Activated CD4-positive, alpha-beta T cell treated with anti-CD3 and anti-CD28 coated beads for 36 hours (primary cell): Measurements from ENCODE around the gene ZNF385B. TPM values are rescaled to one million over a fixed set of nuclear protein-coding genes. Genes with fewer than 3 reads are reported as not detected.
"Not testable (repeated sequence)": the region's sequence is repeated elsewhere in the genome, so short reads cannot be mapped to it uniquely, and the experiment has no call there.

Source experiments
- ATAC-seq: fragments of 200-7000 bp; cut with Tn5 transposase; one replicate; pipeline ENCODE4 v1.10.0; 2021; ENCODE audit warnings: mild to moderate bottlenecking, moderate library complexity
- CTCF ChIA-PET: fragments of 350-600 bp; sonication (Branson Sonifier 250); formaldehyde crosslinking; loops from one replicate; lab custom pipeline; 2021; ENCODE audit warnings: antibody characterized with exemption; lab: Charles Lee
- POLR2A ChIA-PET: fragments of 350-600 bp; sonication (Branson Sonifier 250); formaldehyde crosslinking; loops from one replicate; lab custom pipeline; 2021; ENCODE audit warnings: antibody characterized with exemption, inconsistent platforms; lab: Charles Lee
- DNase-seq: peaks from one replicate; pipeline ENCODE4 v3.0.0-alpha.2; 2020
- H3K27ac Mint-ChIP-seq: one replicate; pipeline ENCODE4 v1.8.0; 2021; ENCODE audit warnings: mixed read lengths
- H3K27me3 Mint-ChIP-seq: one replicate; pipeline ENCODE4 v1.8.0; 2021; ENCODE audit warnings: mixed read lengths
- H3K36me3 Mint-ChIP-seq: one replicate; pipeline ENCODE4 v1.8.0; 2021; ENCODE audit warnings: low read depth, mixed read lengths
- H3K4me1 Mint-ChIP-seq: one replicate; pipeline ENCODE4 v1.8.0; 2021; ENCODE audit warnings: mixed read lengths
- H3K4me3 Mint-ChIP-seq: one replicate; pipeline ENCODE4 v1.8.0; 2021; ENCODE audit warnings: mild to moderate bottlenecking, moderate library complexity, mixed read lengths
- H3K9me3 Mint-ChIP-seq: one replicate; pipeline ENCODE4 v1.8.0; 2021; ENCODE audit warnings: low read depth, mixed read lengths
- intact Hi-C, 2 experiments: fragments of 100-400 bp; cut with DNase I in 1 of 2; cut with micrococcal nuclease in 1 of 2; formaldehyde crosslinking; loops; one replicate each; pipeline versions ENCODE4 v1.14.2 to v1.15.1; 2022 to 2024; cut with DNase I, micrococcal nuclease
- total RNA-seq, 2 experiments: library from RNA; stranded (reverse); gene quantifications; one replicate each; pipeline ENCODE4 v1.2.3, GENCODE V29; 2021

Gene ZNF385B
- not detected for total RNA-seq

DNA sequence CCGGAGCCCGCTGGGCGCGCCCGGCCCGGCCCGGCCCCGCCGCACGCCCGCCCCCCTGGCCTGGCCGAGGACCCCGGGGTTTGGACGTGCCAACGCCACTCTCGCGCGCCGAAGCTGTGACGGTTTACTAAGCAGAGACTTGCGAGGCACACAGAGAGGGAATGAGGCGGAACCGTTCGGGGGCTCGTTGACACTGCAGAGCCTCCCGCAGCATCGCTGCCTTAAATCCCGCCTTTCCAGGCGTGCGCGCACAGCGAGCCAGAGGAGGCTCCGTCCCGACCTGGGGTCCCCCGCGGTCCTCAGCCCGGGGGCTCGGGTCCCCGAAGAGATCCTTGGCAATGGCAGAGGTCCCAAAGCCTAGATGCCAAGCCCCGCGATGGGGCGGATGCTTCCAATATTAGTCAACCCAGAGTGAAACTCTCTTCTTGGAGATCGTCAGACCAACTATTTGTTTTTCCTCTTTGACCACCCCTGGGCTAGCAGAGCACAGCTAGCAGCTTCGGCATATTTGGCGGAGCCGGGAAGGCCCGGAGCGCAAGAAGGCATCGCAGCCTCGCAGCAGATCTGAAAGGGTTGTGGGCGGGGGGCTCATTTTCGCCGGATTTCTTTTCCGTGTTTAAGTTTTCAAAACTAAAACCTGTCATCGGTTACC is at the start of gene ZNF385B:
ZNF385B (minus strand) TSS at position 197 of the 652 bp plus-strand sequence.
- no peak for ATAC-seq
- H3K27ac Mint-ChIP-seq, result no peak within 1 kb of the TSS
- peaks cover 10% of the 10 kb centered on the region for H3K4me1 Mint-ChIP-seq
- peaks cover 51% of the 10 kb centered on the region for H3K27me3 Mint-ChIP-seq
- intact Hi-C loops, result no loop called here
- H3K4me3 Mint-ChIP-seq, result no peak within 1 kb of the TSS
- H3K36me3 Mint-ChIP-seq, result no peaks in the 10 kb centered on the region
- ChIA-PET CTCF (no interaction called here), POLR2A (no interaction called here)
- no peaks in the 10 kb centered on the region for H3K9me3 Mint-ChIP-seq
- DNase-seq, result peak; percentile 12

DNA sequence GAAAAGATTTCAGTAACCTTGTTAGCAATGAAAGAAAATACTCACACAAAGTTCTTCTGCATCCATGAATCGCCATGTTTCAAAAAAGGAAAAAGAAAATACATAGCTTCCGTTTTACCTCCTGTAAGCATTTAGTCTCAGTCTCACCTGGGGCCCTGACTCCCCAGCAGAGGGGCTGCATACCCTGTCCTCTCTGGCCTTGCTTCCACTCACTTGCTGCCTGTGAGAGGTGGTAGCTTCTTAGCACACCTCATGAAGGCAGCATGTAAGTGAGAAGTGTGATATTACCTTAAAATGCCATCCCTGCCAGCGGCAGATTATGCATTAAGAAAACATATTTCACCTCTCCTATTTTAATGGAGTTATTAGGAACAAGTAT is 49.3 kb upstream of the ZNF385B start:
- no peaks in the 10 kb centered on the region for H3K9me3 Mint-ChIP-seq
- POLR2A ChIA-PET, result no interaction called here
- no peak overlapping the region for H3K4me3 Mint-ChIP-seq
- peaks cover 10% of the 10 kb centered on the region for H3K27me3 Mint-ChIP-seq
- no peaks in the 10 kb centered on the region for H3K36me3 Mint-ChIP-seq
- intact Hi-C loops, result no loop called here
- no peak overlapping the region for H3K27ac Mint-ChIP-seq
- DNase-seq (no peak), ATAC-seq (no peak)
- no peaks in the 10 kb centered on the region for H3K4me1 Mint-ChIP-seq
- CTCF ChIA-PET, result interaction anchor here (0.7 kb wide), 1 partner anchor 43 kb away, joined by 3 read pairs; no protein-coding TSS in a partner anchor

DNA sequence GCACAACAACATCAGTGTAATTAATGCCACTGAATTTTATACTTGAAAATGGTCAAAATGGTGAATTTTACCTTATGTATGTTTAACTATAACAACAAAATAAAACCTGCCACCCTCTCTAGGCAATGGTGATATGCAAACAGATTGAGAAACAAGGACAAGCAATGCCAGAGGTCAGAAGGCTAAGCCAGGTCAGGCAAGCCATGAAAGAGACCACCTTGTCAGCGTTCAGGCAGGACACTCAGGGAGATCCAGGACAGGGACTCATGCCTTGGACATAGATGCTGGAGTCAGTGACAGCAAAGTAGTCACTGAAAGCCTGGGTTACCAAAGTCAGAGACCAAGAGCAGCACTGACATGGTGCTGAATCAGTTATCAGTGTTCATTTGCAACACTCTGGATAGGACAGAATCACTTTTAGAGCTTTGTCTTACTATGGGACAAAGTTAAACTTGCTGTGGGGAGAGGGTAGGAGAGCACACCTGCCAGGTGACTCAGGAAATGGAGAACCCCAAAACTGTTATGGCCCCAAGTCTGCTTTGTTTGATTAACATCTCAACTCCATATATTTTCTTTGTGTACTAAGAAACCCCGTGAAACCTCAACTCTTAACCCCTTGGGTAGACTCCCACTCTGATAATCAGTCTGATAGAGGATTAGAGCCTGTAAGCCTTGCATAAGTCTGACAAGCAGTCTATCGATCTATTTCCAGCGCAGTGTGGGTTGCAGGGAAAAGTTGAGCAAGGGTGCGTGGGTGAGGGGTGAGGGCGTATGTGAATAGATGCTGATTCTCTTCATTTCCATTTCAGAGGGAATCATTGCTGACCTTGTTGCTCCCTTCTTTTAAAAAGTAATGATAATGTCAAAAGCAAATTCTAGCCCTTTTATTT is 48.7 kb upstream of the ZNF385B start:
- no peaks in the 10 kb centered on the region for H3K4me1 Mint-ChIP-seq
- no peak overlapping the region for H3K4me3 Mint-ChIP-seq
- no peak for DNase-seq
- POLR2A ChIA-PET, result no interaction called here
- H3K9me3 Mint-ChIP-seq, result no peaks in the 10 kb centered on the region
- H3K36me3 Mint-ChIP-seq, result no peaks in the 10 kb centered on the region
- no peak overlapping the region for H3K27ac Mint-ChIP-seq
- ATAC-seq, result no peak
- CTCF ChIA-PET, result interaction anchor here (0.7 kb wide), 1 partner anchor 43 kb away, joined by 3 read pairs; no protein-coding TSS in a partner anchor
- intact Hi-C loops, result no loop called here
- H3K27me3 Mint-ChIP-seq, result peaks cover 12% of the 10 kb centered on the region

DNA sequence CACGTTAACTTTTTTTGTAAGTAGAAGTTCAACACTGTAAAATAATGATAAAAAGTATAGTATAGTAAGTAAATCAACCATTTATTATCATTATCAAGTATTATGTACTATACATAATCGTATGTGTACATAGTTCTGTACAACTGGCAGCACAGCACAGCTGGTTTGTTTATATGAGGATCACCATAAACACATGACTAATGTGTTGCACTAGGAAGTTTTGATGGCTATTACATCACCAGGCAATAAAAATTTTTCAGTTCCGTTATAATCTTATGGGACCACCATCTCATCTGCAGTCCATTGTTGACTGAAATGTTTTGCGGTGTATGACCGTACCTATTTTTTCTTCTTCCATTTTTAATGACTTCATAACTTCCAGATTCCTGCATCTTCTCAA is 39.2 kb upstream of the ZNF385B start:
- no peaks in the 10 kb centered on the region for H3K4me1 Mint-ChIP-seq
- ChIA-PET POLR2A (no interaction called here), CTCF (interaction anchor here (1.1 kb wide), 1 partner anchor 9 kb away, joined by 3 read pairs; no protein-coding TSS in a partner anchor)
- intact Hi-C loops, result no loop called here
- no peaks in the 10 kb centered on the region for H3K36me3 Mint-ChIP-seq
- H3K9me3 Mint-ChIP-seq, result no peaks in the 10 kb centered on the region
- ATAC-seq (no peak), DNase-seq (no peak)
- peaks cover 2% of the 10 kb centered on the region for H3K27me3 Mint-ChIP-seq
- no peak overlapping the region for H3K27ac Mint-ChIP-seq
- H3K4me3 Mint-ChIP-seq, result no peak overlapping the region

DNA sequence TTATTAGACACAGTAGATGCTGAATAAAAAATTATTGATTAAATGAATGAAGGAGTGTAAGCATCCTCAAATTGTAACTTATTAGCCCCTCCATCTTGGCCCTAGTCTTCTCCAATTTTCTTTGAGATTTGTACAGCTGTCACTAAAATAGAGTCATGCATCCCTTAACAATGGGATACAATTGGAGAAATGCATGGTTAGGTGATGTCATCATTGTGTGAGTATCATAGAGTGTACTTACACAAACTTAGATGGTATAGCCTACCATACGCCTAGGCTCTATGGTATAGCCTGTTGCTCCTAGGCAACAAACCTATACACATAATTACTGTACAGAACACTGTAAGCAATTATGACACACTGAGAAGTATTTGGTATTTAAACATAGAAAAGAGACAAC is 38.3 kb upstream of the ZNF385B start:
- intact Hi-C loops, result no loop called here
- ATAC-seq (no peak), DNase-seq (no peak)
- H3K4me3 Mint-ChIP-seq, result no peak overlapping the region
- H3K27ac Mint-ChIP-seq, result no peak overlapping the region
- POLR2A ChIA-PET, result interaction anchor here (0.8 kb wide), 1 partner anchor 476 kb away, joined by 3 read pairs; no protein-coding TSS in a partner anchor
- no peaks in the 10 kb centered on the region for H3K36me3 Mint-ChIP-seq
- CTCF ChIA-PET, result interaction anchor here (0.6 to 1.1 kb wide), 2 partner anchors 8 to 58 kb away, joined by 3 read pairs; no protein-coding TSS in a partner anchor
- no peaks in the 10 kb centered on the region for H3K4me1 Mint-ChIP-seq
- no peaks in the 10 kb centered on the region for H3K9me3 Mint-ChIP-seq
- H3K27me3 Mint-ChIP-seq, result no peaks in the 10 kb centered on the region

DNA sequence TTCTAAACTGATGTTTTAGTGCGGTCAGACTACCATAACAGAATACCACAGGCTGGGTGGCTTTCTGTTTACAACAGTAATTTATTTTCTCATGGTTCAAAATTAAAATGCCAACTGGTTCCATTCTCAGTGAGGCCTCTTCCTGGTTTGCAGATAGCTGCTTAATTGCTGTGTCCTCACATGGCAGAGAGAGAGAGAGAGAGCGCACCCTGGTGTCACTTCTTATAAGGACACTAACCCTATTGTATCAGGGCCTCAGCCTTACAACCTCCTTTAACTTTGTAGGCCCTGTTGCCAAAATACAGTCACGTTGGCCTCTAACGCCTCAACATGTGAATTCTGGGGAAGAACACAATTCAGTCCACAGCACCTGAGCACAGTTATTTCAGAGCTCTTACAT is 37.5 kb upstream of the ZNF385B start:
- Mint-ChIP-seq H3K4me3 (no peak overlapping the region), H3K4me1 (no peaks in the 10 kb centered on the region), H3K27me3 (no peaks in the 10 kb centered on the region), H3K27ac (no peak overlapping the region), H3K36me3 (no peaks in the 10 kb centered on the region), H3K9me3 (no peaks in the 10 kb centered on the region)
- POLR2A ChIA-PET, result interaction anchor here (0.8 kb wide), 1 partner anchor 475 kb away, joined by 3 read pairs; no protein-coding TSS in a partner anchor
- ATAC-seq (peak; percentile 80), DNase-seq (peak; percentile 46)
- CTCF ChIA-PET, result no interaction called here
- intact Hi-C loops, result no loop called here

DNA sequence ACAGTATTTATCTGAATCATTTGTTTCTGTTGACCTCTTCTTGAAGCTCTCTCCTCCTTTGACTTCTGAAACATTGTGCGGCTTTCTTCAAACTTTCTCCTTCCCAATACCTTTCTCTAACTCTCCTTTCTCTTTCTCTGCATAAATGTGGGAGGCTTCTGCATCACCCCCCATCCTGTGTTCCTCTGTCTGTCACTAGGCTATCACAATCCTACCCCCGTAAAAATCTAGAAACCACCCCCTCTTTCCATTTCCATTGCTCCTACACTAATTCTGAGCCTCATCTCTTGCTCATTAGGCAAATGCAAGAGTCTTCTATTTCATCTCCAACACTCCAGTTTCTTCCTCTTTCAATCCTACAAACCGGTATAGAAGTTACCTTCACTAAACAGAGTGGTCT is 32.2 kb upstream of the ZNF385B start:
- H3K27me3 Mint-ChIP-seq, result peaks cover 7% of the 10 kb centered on the region
- intact Hi-C loops, result no loop called here

DNA sequence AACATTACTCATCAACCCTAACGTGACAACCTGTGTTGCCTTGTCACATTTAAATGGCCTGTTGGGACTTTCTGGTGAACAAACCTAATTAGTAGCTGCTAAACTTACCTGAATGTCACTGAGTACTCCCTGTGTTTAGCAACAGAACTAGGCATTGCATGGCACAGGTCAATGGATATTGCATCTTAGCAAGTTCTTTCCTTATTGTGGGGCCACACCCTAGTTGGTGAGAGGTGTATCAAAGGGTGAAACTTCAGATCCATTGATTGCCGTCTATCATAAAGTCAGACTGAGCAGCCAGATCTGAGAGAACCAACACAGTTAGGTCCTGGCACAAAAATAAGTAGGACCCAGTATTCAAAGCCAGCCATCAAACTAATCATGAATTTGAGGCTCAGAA is 29.8 kb upstream of the ZNF385B start:
- intact Hi-C loops, result no loop called here
- H3K36me3 Mint-ChIP-seq, result no peaks in the 10 kb centered on the region
- H3K4me1 Mint-ChIP-seq, result no peaks in the 10 kb centered on the region
- ChIA-PET CTCF (interaction anchor here (1.5 to 1.9 kb wide), 2 partner anchors 9 kb away, joined by 3 to 5 read pairs; no protein-coding TSS in a partner anchor), POLR2A (no interaction called here)
- ATAC-seq, result no peak
- peaks cover 7% of the 10 kb centered on the region for H3K27me3 Mint-ChIP-seq
- DNase-seq, result no peak
- H3K4me3 Mint-ChIP-seq, result no peak overlapping the region
- peaks cover 8% of the 10 kb centered on the region for H3K9me3 Mint-ChIP-seq
- no peak overlapping the region for H3K27ac Mint-ChIP-seq

More for the DNA sequence above, 32.2 kb upstream of the ZNF385B start:
- Mint-ChIP-seq H3K9me3 (peaks cover 8% of the 10 kb centered on the region), H3K4me3 (no peak overlapping the region), H3K27ac (no peak overlapping the region), H3K4me1 (no peaks in the 10 kb centered on the region), H3K36me3 (no peaks in the 10 kb centered on the region)
- ChIA-PET POLR2A (no interaction called here), CTCF (no interaction called here)
- no peak for DNase-seq
- ATAC-seq, result no peak

DNA sequence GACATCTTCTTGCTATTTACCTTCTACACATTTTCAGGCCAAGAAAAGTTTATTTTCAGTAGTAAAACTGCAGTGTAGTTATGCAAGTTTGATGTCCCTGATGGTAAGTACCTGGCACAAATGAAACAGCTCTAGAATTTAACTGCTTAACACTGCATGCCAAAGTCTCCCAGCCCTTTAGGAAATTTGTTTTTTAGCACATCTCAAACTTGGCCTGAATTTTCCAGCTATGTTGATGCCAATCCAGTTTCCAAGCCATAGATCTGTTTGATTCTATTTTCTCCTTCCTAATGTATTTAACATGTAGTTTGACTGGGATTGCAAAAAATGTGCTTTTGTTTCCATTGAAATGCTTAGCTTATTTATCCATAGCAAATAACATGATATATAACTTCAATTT is 29.3 kb upstream of the ZNF385B start:
- ATAC-seq (no peak), DNase-seq (no peak)
- no peak overlapping the region for H3K27ac Mint-ChIP-seq
- H3K9me3 Mint-ChIP-seq, result peaks cover 8% of the 10 kb centered on the region
- ChIA-PET POLR2A (no interaction called here), CTCF (interaction anchor here (1.5 to 1.9 kb wide), 2 partner anchors 9 to 10 kb away, joined by 3 to 5 read pairs; no protein-coding TSS in a partner anchor)
- peaks cover 7% of the 10 kb centered on the region for H3K27me3 Mint-ChIP-seq
- H3K4me1 Mint-ChIP-seq, result no peaks in the 10 kb centered on the region
- intact Hi-C loops, result no loop called here
- H3K4me3 Mint-ChIP-seq, result no peak overlapping the region
- H3K36me3 Mint-ChIP-seq, result no peaks in the 10 kb centered on the region

DNA sequence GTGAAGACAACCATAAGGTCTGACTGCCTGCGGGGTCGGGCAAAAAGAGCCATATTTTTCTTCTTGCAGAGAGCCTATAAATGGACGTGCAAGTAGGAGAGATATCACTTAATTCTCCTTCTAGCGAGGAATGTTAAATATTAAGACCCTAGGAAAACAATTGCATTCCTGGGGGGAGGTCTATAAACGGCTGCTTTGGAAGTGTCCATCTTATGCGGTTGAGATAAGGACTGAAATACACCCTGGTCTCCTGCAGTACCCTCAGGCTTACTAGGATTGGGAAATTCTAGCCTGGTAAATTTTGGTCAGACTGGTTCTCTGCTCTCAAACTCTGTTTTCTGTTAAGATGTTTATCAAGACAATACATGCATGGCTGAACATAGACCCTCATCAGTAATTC is 27.2 kb upstream of the ZNF385B start:
- intact Hi-C loops, H3K36me3 Mint-ChIP-seq, H3K27me3 Mint-ChIP-seq, ATAC-seq, CTCF ChIA-PET, DNase-seq, H3K27ac Mint-ChIP-seq, H3K4me1 Mint-ChIP-seq, H3K4me3 Mint-ChIP-seq, POLR2A ChIA-PET, H3K9me3 Mint-ChIP-seq: not testable (repeated sequence)

DNA sequence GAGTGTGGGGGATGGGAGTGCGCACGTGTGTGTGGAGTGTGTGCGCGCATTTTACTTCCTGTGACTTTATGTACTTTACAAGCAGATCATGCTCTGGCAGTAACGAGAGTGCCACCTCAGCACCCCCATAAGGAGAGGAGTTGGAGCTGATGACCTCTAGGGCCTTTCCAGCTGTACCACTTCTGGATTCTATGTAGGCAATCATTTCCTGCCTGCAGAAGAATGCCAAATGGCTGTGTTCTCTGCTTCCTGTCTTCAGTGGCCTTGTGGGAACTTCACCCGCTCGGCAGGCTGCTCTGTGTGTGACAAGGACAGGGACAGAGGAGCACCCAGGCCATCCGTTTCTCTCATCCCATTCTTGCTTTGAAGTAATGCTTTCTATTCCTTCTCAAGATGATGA is 22.8 kb upstream of the ZNF385B start:
- POLR2A ChIA-PET, result no interaction called here
- Mint-ChIP-seq H3K9me3 (peaks cover 4% of the 10 kb centered on the region), H3K27me3 (peaks cover 4% of the 10 kb centered on the region), H3K4me3 (no peak overlapping the region), H3K4me1 (no peaks in the 10 kb centered on the region), H3K27ac (no peak overlapping the region), H3K36me3 (no peaks in the 10 kb centered on the region)
- CTCF ChIA-PET, result no interaction called here
- ATAC-seq (no peak), DNase-seq (no peak)
- intact Hi-C loops, result no loop called here
